NCI-H524 (cell line): ENCODE measurements around the gene ZPR1.
A peak's percentile ranks its signal among the peaks of the same experiment; 100 is the strongest.
"Not testable (repeated sequence)": the region's sequence is repeated elsewhere in the genome, so short reads cannot be mapped to it uniquely, and the experiment has no call there.

Experiments
- DNase-seq, 2 experiments: peaks; one replicate each; lab custom pipeline; 2025; lab: John Stamatoyannopoulos, UW

The ZPR1 gene

GRCh38 chr11:116787786-116788486, at the start of gene ZPR1:
Gene ZPR1, minus strand, starts transcription at chr11:116788023. Its CDS starts 33 bp downstream, at chr11:116787990.
- peak in 1 of 2 experiments; percentile 47 for DNase-seq

GRCh38 chr11:116836632-116836991, 48.8 kb upstream of the ZPR1 start:
- no peak for DNase-seq

- peak; percentile 88 to 94 for DNase-seq
Measured at GRCh38 chr11:116835791-116836631, 48.2 kb upstream of the ZPR1 start.

GRCh38 chr11:116835042-116835772, 47.4 kb upstream of the ZPR1 start:
- no peak for DNase-seq

GRCh38 chr11:116834535-116835041, 46.8 kb upstream of the ZPR1 start:
- DNase-seq = not testable (repeated sequence)

GRCh38 chr11:116833816-116834534, 46.2 kb upstream of the ZPR1 start:
- DNase-seq = no peak

GRCh38 chr11:116833491-116833815, 45.6 kb upstream of the ZPR1 start:
- no peak for DNase-seq

- no peak for DNase-seq
Measured at GRCh38 chr11:116832350-116833290, 44.8 kb upstream of the ZPR1 start.

GRCh38 chr11:116831790-116832349, 44.0 kb upstream of the ZPR1 start:
- no peak for DNase-seq

- no peak for DNase-seq
Measured at GRCh38 chr11:116830184-116830912, 42.5 kb upstream of the ZPR1 start.

- DNase-seq = no peak
Measured at GRCh38 chr11:116829525-116830183, 41.8 kb upstream of the ZPR1 start, which contains the start of gene APOC3. Gene APOC3, plus strand, starts transcription at chr11:116829907. Its CDS starts 676 bp downstream, at chr11:116830583.

GRCh38 chr11:116828632-116829524, 41.1 kb upstream of the ZPR1 start:
- DNase-seq = no peak

GRCh38 chr11:116827461-116827860, 39.6 kb upstream of the ZPR1 start:
- no peak for DNase-seq

GRCh38 chr11:116826751-116827431, 39.1 kb upstream of the ZPR1 start:
- no peak for DNase-seq

GRCh38 chr11:116825854-116826750, 38.3 kb upstream of the ZPR1 start:
- DNase-seq = no peak

- DNase-seq = no peak
Measured at GRCh38 chr11:116825434-116825833, 37.6 kb upstream of the ZPR1 start.
